ENCODE results near the gene FBN1.

DNA sequence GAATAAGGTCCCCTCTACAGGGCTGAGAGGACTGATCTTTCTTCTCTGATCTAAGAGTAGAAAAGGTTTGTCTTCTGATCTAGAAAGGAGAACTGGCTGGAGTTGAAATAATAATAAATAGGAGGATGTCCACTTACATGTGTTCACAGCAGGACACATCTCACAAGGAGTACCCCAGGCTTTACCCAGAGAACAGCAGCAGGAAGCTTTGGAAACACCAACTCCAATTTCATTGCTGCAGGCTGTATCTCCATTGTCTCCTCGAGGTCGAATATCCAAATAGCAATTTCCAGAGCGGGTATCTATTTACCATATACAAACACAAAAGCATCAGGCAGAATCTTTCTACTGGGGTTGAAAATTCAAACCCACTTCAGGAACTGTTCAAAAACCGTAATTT, 177.7 kb downstream of the FBN1 start:
- TF ChIP-seq, protein P1, sequence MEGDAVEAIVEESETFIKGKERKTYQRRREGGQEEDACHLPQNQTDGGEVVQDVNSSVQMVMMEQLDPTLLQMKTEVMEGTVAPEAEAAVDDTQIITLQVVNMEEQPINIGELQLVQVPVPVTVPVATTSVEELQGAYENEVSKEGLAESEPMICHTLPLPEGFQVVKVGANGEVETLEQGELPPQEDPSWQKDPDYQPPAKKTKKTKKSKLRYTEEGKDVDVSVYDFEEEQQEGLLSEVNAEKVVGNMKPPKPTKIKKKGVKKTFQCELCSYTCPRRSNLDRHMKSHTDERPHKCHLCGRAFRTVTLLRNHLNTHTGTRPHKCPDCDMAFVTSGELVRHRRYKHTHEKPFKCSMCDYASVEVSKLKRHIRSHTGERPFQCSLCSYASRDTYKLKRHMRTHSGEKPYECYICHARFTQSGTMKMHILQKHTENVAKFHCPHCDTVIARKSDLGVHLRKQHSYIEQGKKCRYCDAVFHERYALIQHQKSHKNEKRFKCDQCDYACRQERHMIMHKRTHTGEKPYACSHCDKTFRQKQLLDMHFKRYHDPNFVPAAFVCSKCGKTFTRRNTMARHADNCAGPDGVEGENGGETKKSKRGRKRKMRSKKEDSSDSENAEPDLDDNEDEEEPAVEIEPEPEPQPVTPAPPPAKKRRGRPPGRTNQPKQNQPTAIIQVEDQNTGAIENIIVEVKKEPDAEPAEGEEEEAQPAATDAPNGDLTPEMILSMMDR (IDR thresholded peaks at IDR 0.05), result no peak
- no peak for TF ChIP-seq POLR2A (IDR thresholded peaks at IDR 0.05)

All from vagina (tissue), 2 donors.